HepG2 (cell line): ENCODE data around the gene SCMH1. TPM values are rescaled to one million over a fixed set of nuclear protein-coding genes. Genes with fewer than 3 reads are reported as not detected.

ENCODE experiments used
- ATAC-seq: fragments of 200-7000 bp; cut with Tn5 transposase; 3 replicates; pipeline ENCODE4 v1.9.1; 2020; ENCODE audit warnings: mild to moderate bottlenecking, moderate library complexity
- BruUV-seq: library from RNA; stranded (reverse); fragments of 400-500 nt; replicated peaks from 2 replicates; lab custom pipeline; 2021; lab: Mats Ljungman, UMichigan
- CTCF ChIA-PET: fragments of 300-600 bp; formaldehyde crosslinking; extraction: SDS; loops from one replicate; lab custom pipeline; 2021; ENCODE audit warnings: low total read pairs, inconsistent platforms, low intra/inter-chr PET ratio; lab: Yijun Ruan, JAX
- POLR2A ChIA-PET: fragments of 350-600 bp; sonication (Branson Sonifier 250); formaldehyde crosslinking; loops from one replicate; lab custom pipeline; 2020; ENCODE audit warnings: antibody characterized with exemption, inconsistent platforms; lab: Yijun Ruan, JAX
- DNase-seq: peaks from one replicate; pipeline ENCODE4 v3.0.0-alpha.2; 2015; ENCODE audit warnings: low spot score
- FAIRE-seq: peaks from 3 replicates; lab custom pipeline; 2011; peaks lifted over from hg19 to GRCh38; lab: Jason Lieb, UNC
- H2AFZ ChIP-seq: one replicate; pipeline ENCODE4 v1.6.1; 2011; ENCODE audit warnings: low read length, inconsistent platforms
- H3K27ac ChIP-seq: fragments of 300-600 bp; 3 replicates; pipeline ENCODE4 v1.8.0; 2011; ENCODE audit warnings: mixed run types, mild to moderate bottlenecking, mixed read lengths, low read length, inconsistent platforms; ENCODE audit not compliant: insufficient read depth; ENCODE audit errors: extremely low read length
- H3K27me3 ChIP-seq, 2 experiments: fragments of 200-600 bp in 1 of 2; 2 replicates in 1 of 2; 3 replicates in 1 of 2; pipeline versions ENCODE4 v1.6.0 to v1.8.0; 2011; ENCODE audit warnings: low read length in 2 of 2, mild to moderate bottlenecking in 2 of 2, moderate library complexity in 2 of 2, inconsistent platforms in 1 of 2; ENCODE audit not compliant: insufficient read depth in 2 of 2, control insufficient read depth in 1 of 2
- H3K36me3 ChIP-seq, 2 experiments: fragments of 200-600 bp in 1 of 2; replicated peaks in 1 of 2; 2 replicates in 1 of 2; 3 replicates in 1 of 2; pipeline versions ENCODE4 v1.5.1 to v1.8.0; 2011; ENCODE audit warnings: low read length in 2 of 2, inconsistent platforms in 1 of 2; ENCODE audit not compliant: insufficient read depth in 2 of 2, control insufficient read depth in 1 of 2
- H3K4me1 ChIP-seq: 2 replicates; pipeline ENCODE4 v1.5.1; 2012; ENCODE audit warnings: low read length, inconsistent platforms; ENCODE audit not compliant: insufficient read depth
- H3K4me2 ChIP-seq: 2 replicates; pipeline ENCODE4 v1.6.0; 2011; ENCODE audit warnings: low read depth, low read length, inconsistent platforms
- H3K4me3 ChIP-seq, 3 experiments: fragments of 200-600 bp in 1 of 3; sonication (generic), shearing (Covaris generic) in 1 of 3; replicated peaks in 1 of 3; 2 replicates each; pipeline ENCODE4 v1.5.1; 2011 to 2016; ENCODE audit warnings: low read length in 3 of 3, inconsistent platforms in 2 of 3, low read depth in 2 of 3, mild to moderate bottlenecking in 2 of 3, control low read depth in 1 of 3, mixed read lengths in 1 of 3; ENCODE audit not compliant: insufficient read depth in 1 of 3
- H3K79me2 ChIP-seq: one replicate; pipeline ENCODE4 v1.6.1; 2011; ENCODE audit warnings: low read length, inconsistent platforms; ENCODE audit not compliant: insufficient read depth
- H3K9ac ChIP-seq: 2 replicates; pipeline ENCODE4 v1.6.0; 2011; ENCODE audit warnings: mild to moderate bottlenecking, low read depth, low read length, inconsistent platforms; ENCODE audit not compliant: insufficient read depth
- H3K9me3 ChIP-seq: 2 replicates; pipeline ENCODE4 v1.5.1; 2012; ENCODE audit warnings: mild to moderate bottlenecking, low read length
- H4K20me1 ChIP-seq: 2 replicates; pipeline ENCODE4 v1.6.0; 2011; ENCODE audit warnings: inconsistent platforms, mild to moderate bottlenecking, low read length, moderate library complexity; ENCODE audit not compliant: insufficient read depth
- AGO1 ChIP-seq: fragments of 200-400 bp; formaldehyde crosslinking; IDR thresholded peaks from 2 replicates; pipeline ENCODE4 v1.6.1; 2017; ENCODE audit warnings: mild to moderate bottlenecking, low read depth, low read length, moderate library complexity; ENCODE audit not compliant: poor library complexity, severe bottlenecking
- AGO2 ChIP-seq: fragments of 200-400 bp; formaldehyde crosslinking; optimal IDR thresholded peaks from 2 replicates; pipeline ENCODE3; 2017; ENCODE audit warnings: mild to moderate bottlenecking, low read depth, low read length, moderate library complexity
- KDM2A ChIP-seq: sonication (generic); formaldehyde crosslinking; IDR thresholded peaks from 2 replicates; pipeline ENCODE4 v1.4.0; 2020; ENCODE audit warnings: low read depth, missing genetic modification reagents, borderline replicate concordance
- MTF1 ChIP-seq: sonication (generic); formaldehyde crosslinking; IDR thresholded peaks from 2 replicates; pipeline ENCODE4 v1.5.0; 2020; ENCODE audit warnings: missing genetic modification reagents
- POLR2AphosphoS2 ChIP-seq: IDR thresholded peaks from 2 replicates; pipeline ENCODE4 v1.6.1; 2011; ENCODE audit warnings: low read depth, low read length, improper control_type of control experiment
- POLR2AphosphoS5 ChIP-seq: IDR thresholded peaks from 2 replicates; pipeline ENCODE4 v1.6.1; 2012; ENCODE audit warnings: low read depth, low read length
- POLR2G ChIP-seq: fragments of 200-400 bp; formaldehyde crosslinking; IDR thresholded peaks from 2 replicates; pipeline ENCODE4 v1.6.1; 2018; ENCODE audit warnings: mild to moderate bottlenecking, low read depth, low read length, moderate library complexity
- PPARG ChIP-seq: conservative IDR thresholded peaks from 2 replicates; pipeline ENCODE4 v1.6.1; 2016; ENCODE audit warnings: missing biosample characterization, missing genetic modification reagents
- RBM22 ChIP-seq: fragments of 200-400 bp; formaldehyde crosslinking; optimal IDR thresholded peaks from 2 replicates; pipeline ENCODE3; 2017; ENCODE audit warnings: mild to moderate bottlenecking, low read length, moderate library complexity
- SMAD1 ChIP-seq: sonication (generic); formaldehyde crosslinking; IDR thresholded peaks from 2 replicates; pipeline ENCODE4 v1.4.0; 2020; ENCODE audit warnings: missing genetic modification reagents, low read depth, mild to moderate bottlenecking, borderline replicate concordance
- SSRP1 ChIP-seq: IDR thresholded peaks from 2 replicates; pipeline ENCODE4 v1.6.1; 2016; ENCODE audit warnings: control low read depth
- TRIM24 ChIP-seq: sonication (generic); formaldehyde crosslinking; IDR thresholded peaks from 2 replicates; pipeline ENCODE4 v1.8.0; 2022; ENCODE audit warnings: mild to moderate bottlenecking, missing genetic modification reagents
- ZMYM3 ChIP-seq: sonication (generic); formaldehyde crosslinking; IDR thresholded peaks from 2 replicates; pipeline ENCODE4 v1.5.1; 2020; ENCODE audit warnings: mild to moderate bottlenecking, missing genetic modification reagents
- ZNF280B ChIP-seq: sonication (generic); formaldehyde crosslinking; IDR thresholded peaks from 2 replicates; pipeline ENCODE4 v1.5.0; 2020; ENCODE audit warnings: missing genetic modification reagents, mild to moderate bottlenecking, borderline replicate concordance
- ZNF326 ChIP-seq: sonication (generic); formaldehyde crosslinking; IDR thresholded peaks from 2 replicates; pipeline ENCODE4 v1.4.0; 2020; ENCODE audit warnings: missing genetic modification reagents, borderline replicate concordance
- ZNF687 ChIP-seq: sonication (generic); formaldehyde crosslinking; IDR thresholded peaks from 2 replicates; pipeline ENCODE4 v1.5.1; 2020; ENCODE audit warnings: mild to moderate bottlenecking, missing genetic modification reagents, moderate library complexity
- ZNF781 ChIP-seq: sonication (generic); formaldehyde crosslinking; IDR thresholded peaks from 2 replicates; pipeline ENCODE4 v1.5.1; 2020; ENCODE audit warnings: borderline replicate concordance, mild to moderate bottlenecking, missing genetic modification reagents; ENCODE audit errors: not compliant biosample characterization
- WGBS: methylation state at CpG from one replicate; pipeline ENCODE4 v1.1.6; 2017; ENCODE audit warnings: low lambda C conversion rate; 5-methylcytosine and 5-hydroxymethylcytosine counted together
- in situ Hi-C: cut with HindIII; loops from 2 replicates; pipeline ENCODE4 v1.10.0; 2017; ENCODE audit warnings: low pct_unique_long_range_greater_than_20kb; ENCODE audit not compliant: extremely low pct_ligation_motif_present
- intact Hi-C: fragments of 100-400 bp; cut with micrococcal nuclease; formaldehyde crosslinking; loops from one replicate; pipeline ENCODE4 v1.10.0; 2022; ENCODE audit not compliant: unreplicated experiment
- polyA plus RNA-seq, 8 experiments: library from polyadenylated mRNA; depleted of rRNA in 3 of 8; stranded (reverse) in 7 of 8; unstranded in 1 of 8; fragments of >200 nt; fragmentation: Illumina TruSeq in 4 of 8; extraction: Trizol in 4 of 8; gene quantifications; 2 replicates each; pipeline versions ENCODE4 v1.2.1 to v1.2.3, GENCODE V29; 2011 to 2016; ENCODE audit warnings: low read depth in 4 of 8, missing spikeins in 1 of 8, mixed read lengths in 1 of 8; ENCODE audit not compliant: insufficient read depth in 1 of 8
- total RNA-seq, 5 experiments: library from RNA; depleted of rRNA; stranded (reverse); fragments of >200 nt; fragmentation: Illumina TruSeq; extraction: Trizol; gene quantifications; 2 replicates each; pipeline ENCODE4 v1.2.3, GENCODE V29; 2016; ENCODE audit warnings: low read depth in 1 of 5

Gene SCMH1
- total and polyA plus RNA-seq, 2 of the 13 experiments (the other 11 are each of a cell fraction or from before 2014, with no cell fraction given), result 41.8 to 52.6 TPM

GRCh38 chr1:41021526-41022308 is 220.4 kb downstream of the SCMH1 start, which contains the start of gene SLFNL1:
TSS of gene SLFNL1 (minus strand) at chr1:41021725. CDS start at chr1:41020660, 1,065 bp downstream.
- WGBS, result 64% methylated on average over 8 of the region's 12 CpGs
- DNase-seq (no peak), FAIRE-seq (no peak), ATAC-seq (peak; percentile 15)
- Histone ChIP-seq H3K27me3 (no peaks in the 10 kb centered on the region), H3K9me3 (no peaks in the 10 kb centered on the region), H3K36me3 (peaks cover 0 to 8% of the 10 kb centered on the region in 2 experiments; a peak in 4 of 5 replicates), H3K9ac (no peak within 1 kb of the TSS; the same call in 1 of the 2 replicates), H2AFZ (no peak within 1 kb of the TSS), H3K4me3 (no peak within 1 kb of the TSS), H4K20me1 (no peaks in the 10 kb centered on the region; the same call in 1 of the 2 replicates), H3K79me2 (no peaks in the 10 kb centered on the region), H3K4me1 (peaks cover 15% of the 10 kb centered on the region), H3K4me2 (peak within 1 kb of the TSS; percentile 5; the same call in 1 of the 2 replicates), H3K27ac (no peak within 1 kb of the TSS)
- CTCF ChIA-PET, result no interaction called here
- intact Hi-C loops, result no loop called here
- no TSS peak for BruUV-seq
- in situ Hi-C loops, result no loop called here
- POLR2A ChIA-PET, result interaction anchor here (1.3 to 1.7 kb wide), 3 partner anchors 10 to 42 kb away, joined by 3 to 5 read pairs (median 3); partner anchors contain the start of gene CTPS1
- TF ChIP-seq POLR2AphosphoS2, result 0 out of 2 replicates have a peak, but pooled peaks have one; percentile 34
- no peak for TF ChIP-seq MTF1 (CRISPR knock-in tag)
- TF ChIP-seq ZNF280B (CRISPR knock-in tag), result 0 out of 2 replicates have a peak, but pooled peaks have one; percentile 28
- peak; percentile 94 for TF ChIP-seq AGO2
- TF ChIP-seq POLR2G, result peak; percentile 56
- TF ChIP-seq RBM22, result peak; percentile 90
- peak; percentile 65; the same call in 1 of the 2 replicates for TF ChIP-seq KDM2A (CRISPR knock-in tag)
- TF ChIP-seq TRIM24 (CRISPR knock-in tag), result no peak
- peak; percentile 49 for TF ChIP-seq ZNF781
- TF ChIP-seq ZNF687, result peak; percentile 39
- peak; percentile 77 for TF ChIP-seq AGO1
- TF ChIP-seq ZNF326, result peak; percentile 36; the same call in 1 of the 2 replicates
- no peak for TF ChIP-seq PPARG (CRISPR knock-in tag)
- peak; percentile 41; the same call in 1 of the 2 replicates for TF ChIP-seq POLR2AphosphoS5
- peak; percentile 7; the same call in 1 of the 2 replicates for TF ChIP-seq SSRP1 (CRISPR knock-in tag)
- TF ChIP-seq ZMYM3 (CRISPR knock-in tag), result no peak
- TF ChIP-seq SMAD1 (CRISPR knock-in tag), result no peak
